ENCODE data around the gene SUCLA2.

GRCh38 chr13:47959468-47960247 is 41.4 kb downstream of the SUCLA2 start:
- no peak for TF ChIP-seq FOXP2 (optimal IDR thresholded peaks at IDR 0.05; ENCODE audit: borderline replicate concordance, extremely low read depth, extremely low read length, insufficient read depth)
- TF ChIP-seq POLR2AphosphoS5 (IDR thresholded peaks at IDR 0.05; ENCODE audit: low read depth, low read length), result no peak
- TF ChIP-seq TAF1 (IDR thresholded peaks at IDR 0.05; ENCODE audit: borderline replicate concordance, insufficient read depth, low read length), result no peak
- TF ChIP-seq REST (IDR thresholded peaks at IDR 0.05; ENCODE audit: insufficient read depth in 1 of 2, low read depth in 2 of 2, low read length in 2 of 2), result no peak
